Activated CD4-positive, alpha-beta T cell treated with anti-CD3 and anti-CD28 coated beads, Interleukin-2, amount 10 ng/mL, durations not matched to agents 7 days and 5 days (primary cell): Measurements from ENCODE around the gene MMP25. TPM values are rescaled to one million over a fixed set of nuclear protein-coding genes. Genes with fewer than 3 reads are reported as not detected.

Source experiments
- CTCF ChIA-PET: fragments of 350-600 bp; sonication (Branson Sonifier 250); formaldehyde crosslinking; loops from one replicate; lab custom pipeline; 2021; ENCODE audit warnings: antibody characterized with exemption; lab: Charles Lee
- POLR2A ChIA-PET: fragments of 350-600 bp; sonication (Branson Sonifier 250); formaldehyde crosslinking; loops from one replicate; lab custom pipeline; 2021; ENCODE audit warnings: antibody characterized with exemption; lab: Charles Lee
- DNase-seq: peaks from one replicate; pipeline ENCODE4 v3.0.0-alpha.2; 2020
- H3K27ac Mint-ChIP-seq: one replicate; pipeline ENCODE4 v1.8.0; 2021; ENCODE audit warnings: mild to moderate bottlenecking, moderate library complexity, mixed read lengths
- H3K27me3 Mint-ChIP-seq: one replicate; pipeline ENCODE4 v1.8.0; 2021; ENCODE audit warnings: mixed read lengths
- H3K36me3 Mint-ChIP-seq: one replicate; pipeline ENCODE4 v1.8.0; 2021; ENCODE audit warnings: low read depth, mixed read lengths
- H3K4me1 Mint-ChIP-seq: one replicate; pipeline ENCODE4 v1.8.0; 2021; ENCODE audit warnings: mixed read lengths
- H3K4me3 Mint-ChIP-seq: one replicate; pipeline ENCODE4 v1.8.0; 2021; ENCODE audit warnings: mild to moderate bottlenecking, moderate library complexity, mixed read lengths
- H3K9me3 Mint-ChIP-seq: one replicate; pipeline ENCODE4 v1.8.0; 2021; ENCODE audit warnings: mixed read lengths
- total RNA-seq, 2 experiments: library from RNA; stranded (reverse); gene quantifications; one replicate each; pipeline ENCODE4 v1.2.3, GENCODE V29; 2021

MMP25 gene, protein sequence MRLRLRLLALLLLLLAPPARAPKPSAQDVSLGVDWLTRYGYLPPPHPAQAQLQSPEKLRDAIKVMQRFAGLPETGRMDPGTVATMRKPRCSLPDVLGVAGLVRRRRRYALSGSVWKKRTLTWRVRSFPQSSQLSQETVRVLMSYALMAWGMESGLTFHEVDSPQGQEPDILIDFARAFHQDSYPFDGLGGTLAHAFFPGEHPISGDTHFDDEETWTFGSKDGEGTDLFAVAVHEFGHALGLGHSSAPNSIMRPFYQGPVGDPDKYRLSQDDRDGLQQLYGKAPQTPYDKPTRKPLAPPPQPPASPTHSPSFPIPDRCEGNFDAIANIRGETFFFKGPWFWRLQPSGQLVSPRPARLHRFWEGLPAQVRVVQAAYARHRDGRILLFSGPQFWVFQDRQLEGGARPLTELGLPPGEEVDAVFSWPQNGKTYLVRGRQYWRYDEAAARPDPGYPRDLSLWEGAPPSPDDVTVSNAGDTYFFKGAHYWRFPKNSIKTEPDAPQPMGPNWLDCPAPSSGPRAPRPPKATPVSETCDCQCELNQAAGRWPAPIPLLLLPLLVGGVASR
- total RNA-seq = 10 to 100 TPM; 18.1 to 19.8 TPM

- Mint-ChIP-seq H3K27me3 (peaks cover 47% of the 10 kb centered on the region), H3K36me3 (peaks cover 5% of the 10 kb centered on the region), H3K4me1 (peaks cover 38% of the 10 kb centered on the region), H3K9me3 (no peaks in the 10 kb centered on the region), H3K4me3 (peak within 1 kb of the TSS; percentile 76), H3K27ac (peak within 1 kb of the TSS; percentile 81)
- DNase-seq = no peak
- CTCF ChIA-PET = interaction anchor here (0.7 to 9.4 kb wide), 5 partner anchors 13 to 83 kb away, joined by 3 to 119 read pairs (median 3); no protein-coding TSS in a partner anchor
- POLR2A ChIA-PET = interaction anchor here (0.5 kb wide), 1 partner anchor 520 kb away, joined by 3 read pairs; no protein-coding TSS in a partner anchor
Observed at GRCh38 chr16:3045758-3046640, at the start of gene MMP25. Gene MMP25 (plus strand): TSS chr16:3046561. CDS start chr16:3046918, 357 bp downstream.

DNA sequence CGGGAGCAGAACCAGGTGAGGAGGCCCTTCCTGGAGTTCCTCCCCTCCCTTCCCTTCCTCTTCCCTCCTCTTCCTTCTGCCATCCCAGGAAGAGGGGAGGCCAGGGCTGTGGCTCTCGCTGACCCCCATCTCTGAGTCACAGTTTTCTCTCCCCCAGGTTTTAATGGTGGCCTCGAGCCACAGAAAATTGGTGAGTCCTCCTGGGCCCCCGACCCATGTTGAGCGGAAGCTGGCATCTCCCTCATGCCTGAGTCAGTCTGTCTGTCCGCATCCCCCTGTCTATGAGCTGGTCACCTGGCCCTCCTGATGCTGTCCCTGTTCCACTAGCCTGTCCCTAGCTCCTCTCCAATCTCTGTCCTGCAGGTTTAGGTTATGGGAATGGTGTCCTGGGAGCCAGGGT is 46.4 kb upstream of the MMP25 start:
- POLR2A ChIA-PET = no interaction called here
- no peak overlapping the region for H3K27ac Mint-ChIP-seq
- H3K4me3 Mint-ChIP-seq = no peak overlapping the region
- CTCF ChIA-PET = interaction anchor here (0.6 to 1.5 kb wide), 4 partner anchors 10 to 626 kb away, joined by 3 to 4 read pairs (median 3); a partner anchor contains a TSS
- no peaks in the 10 kb centered on the region for H3K9me3 Mint-ChIP-seq
- H3K27me3 Mint-ChIP-seq = peaks cover 5% of the 10 kb centered on the region
- peaks cover 8% of the 10 kb centered on the region for H3K4me1 Mint-ChIP-seq
- no peak for DNase-seq
- H3K36me3 Mint-ChIP-seq = no peaks in the 10 kb centered on the region

DNA sequence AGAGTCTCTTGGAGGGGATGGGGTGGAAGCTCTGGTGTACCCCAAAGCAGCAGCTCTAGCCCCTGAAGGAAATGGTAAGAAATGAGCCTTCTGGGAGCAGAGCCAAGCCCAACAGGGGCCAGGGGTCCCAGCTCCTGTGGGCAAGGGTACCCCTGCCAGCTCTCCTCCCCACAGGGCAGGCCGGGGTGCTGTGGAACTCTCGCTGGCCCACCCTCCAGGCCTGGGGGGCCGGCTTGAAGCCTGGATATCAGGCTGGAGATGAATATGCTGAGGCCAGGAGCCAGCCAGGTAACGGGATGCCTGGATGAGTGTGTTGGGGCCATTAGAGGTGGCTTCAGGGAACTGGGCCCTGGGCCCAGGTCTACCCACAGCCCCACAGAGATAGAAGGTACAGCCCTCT is 45.8 kb upstream of the MMP25 start:
- ChIA-PET POLR2A (interaction anchor here (0.6 kb wide), 1 partner anchor 24 kb away, joined by 3 read pairs; no protein-coding TSS in a partner anchor), CTCF (interaction anchor here (1.0 to 1.5 kb wide), 5 partner anchors 10 to 27 kb away, joined by 3 to 5 read pairs (median 3); a partner anchor contains a TSS)
- H3K4me3 Mint-ChIP-seq = no peak overlapping the region
- no peak overlapping the region for H3K27ac Mint-ChIP-seq
- H3K9me3 Mint-ChIP-seq = no peaks in the 10 kb centered on the region
- peaks cover 9% of the 10 kb centered on the region for H3K4me1 Mint-ChIP-seq
- peaks cover 6% of the 10 kb centered on the region for H3K27me3 Mint-ChIP-seq
- H3K36me3 Mint-ChIP-seq = no peaks in the 10 kb centered on the region
- no peak for DNase-seq

DNA sequence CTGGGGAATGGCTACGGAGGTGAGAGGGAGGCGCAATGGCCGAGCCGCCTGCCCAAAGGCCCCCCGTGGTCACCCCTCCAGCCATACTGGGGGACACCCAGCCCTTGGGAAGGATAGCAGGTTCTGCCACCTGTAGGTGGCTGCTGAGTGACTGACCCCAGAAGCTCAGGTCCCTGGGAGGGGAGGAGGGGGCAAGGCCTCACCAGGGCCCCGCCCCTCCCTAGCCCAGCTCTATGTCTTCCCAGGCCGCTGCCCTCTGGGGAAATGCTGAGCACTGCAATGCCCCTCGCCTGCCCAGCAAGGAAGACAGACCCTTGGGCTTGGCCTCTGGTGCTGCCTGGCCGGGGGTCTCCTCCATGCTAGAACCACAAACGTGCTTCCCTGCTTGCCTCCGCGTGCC is 45.0 kb upstream of the MMP25 start:
- Mint-ChIP-seq H3K4me3 (no peak overlapping the region), H3K36me3 (no peaks in the 10 kb centered on the region), H3K9me3 (no peaks in the 10 kb centered on the region), H3K4me1 (peaks cover 12% of the 10 kb centered on the region), H3K27me3 (peaks cover 10% of the 10 kb centered on the region), H3K27ac (no peak overlapping the region)
- POLR2A ChIA-PET = no interaction called here
- CTCF ChIA-PET = interaction anchor here (1.2 to 1.4 kb wide), 4 partner anchors 11 to 28 kb away, joined by 3 to 5 read pairs (median 3); no protein-coding TSS in a partner anchor
- DNase-seq = no peak

DNA sequence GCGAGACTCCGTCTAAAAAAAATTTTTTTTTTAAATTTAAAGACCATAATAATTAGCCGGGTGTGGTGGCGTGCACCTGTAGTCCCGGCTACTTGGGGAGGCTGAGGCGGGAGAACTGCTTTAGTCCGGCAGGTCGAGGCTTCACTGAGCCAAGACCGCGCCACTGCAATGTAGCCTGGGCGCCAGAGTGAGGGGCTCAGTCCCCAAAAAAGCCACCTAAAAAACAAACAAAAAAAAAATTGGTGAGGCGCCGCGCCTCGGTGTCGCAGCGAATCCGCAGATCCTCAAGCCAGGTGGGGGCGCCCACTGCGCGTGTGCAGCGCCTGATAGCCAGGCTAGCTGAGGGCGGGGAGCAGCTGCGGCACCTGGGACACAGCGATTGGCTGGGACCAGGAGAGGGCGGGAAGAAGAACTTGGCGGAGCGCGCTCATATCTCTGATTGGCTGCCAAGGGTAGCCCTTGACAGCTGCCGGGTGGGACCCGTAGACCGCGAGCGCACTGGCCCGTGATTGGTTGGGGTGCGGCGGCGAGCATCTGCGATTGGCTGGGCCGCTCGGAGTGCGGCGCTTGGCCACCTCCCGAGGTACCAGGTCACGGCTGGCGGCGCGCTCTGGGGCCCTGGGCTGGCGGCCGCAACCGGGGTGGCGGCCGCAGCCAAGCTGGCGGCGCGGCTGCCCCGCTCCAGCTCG is 42.6 kb upstream of the MMP25 start:
- CTCF ChIA-PET = interaction anchor here (0.6 to 2.1 kb wide), 17 partner anchors 9 to 720 kb away, joined by 3 to 8 read pairs (median 5); partner anchors contain the start of genes PKMYT1 and TNFRSF12A
- peak overlapping the region; percentile 66 for H3K4me3 Mint-ChIP-seq

DNA sequence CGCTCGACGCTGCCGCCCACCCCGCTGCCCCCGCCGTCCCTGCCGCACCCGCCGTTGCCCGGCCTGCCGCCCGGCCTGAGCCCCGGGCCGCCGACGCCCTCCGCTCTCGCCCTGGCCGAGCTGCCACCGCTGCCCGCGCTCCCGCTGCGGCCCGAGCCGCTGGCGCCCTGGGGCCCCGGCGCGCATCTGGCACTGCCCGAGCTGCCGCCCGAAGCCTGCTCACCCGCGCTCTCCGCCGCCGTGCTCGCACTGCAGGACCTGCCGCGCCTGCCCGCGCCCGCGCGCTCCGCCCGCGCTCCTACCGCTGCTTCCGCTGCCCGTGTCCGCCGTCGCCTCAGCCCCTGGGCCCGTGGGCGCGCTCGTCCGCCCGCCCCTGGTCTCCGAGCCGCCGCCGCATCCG is 42.0 kb upstream of the MMP25 start:
- no peak overlapping the region for H3K27ac Mint-ChIP-seq
- ChIA-PET POLR2A (no interaction called here), CTCF (interaction anchor here (0.6 to 2.2 kb wide), 19 partner anchors 10 to 719 kb away, joined by 3 to 8 read pairs (median 5); partner anchors contain the start of genes PKMYT1 and TNFRSF12A)
- peaks cover 21% of the 10 kb centered on the region for H3K27me3 Mint-ChIP-seq
- no peak overlapping the region for H3K4me3 Mint-ChIP-seq
- no peaks in the 10 kb centered on the region for H3K9me3 Mint-ChIP-seq
- H3K4me1 Mint-ChIP-seq = peaks cover 33% of the 10 kb centered on the region
- no peaks in the 10 kb centered on the region for H3K36me3 Mint-ChIP-seq
- DNase-seq = no peak

More for the DNA sequence above, 42.6 kb upstream of the MMP25 start:
- Mint-ChIP-seq H3K9me3 (no peaks in the 10 kb centered on the region), H3K4me1 (peaks cover 31% of the 10 kb centered on the region), H3K27ac (no peak overlapping the region), H3K36me3 (no peaks in the 10 kb centered on the region), H3K27me3 (peaks cover 23% of the 10 kb centered on the region)
- DNase-seq = peak; percentile 98
- POLR2A ChIA-PET = no interaction called here

DNA sequence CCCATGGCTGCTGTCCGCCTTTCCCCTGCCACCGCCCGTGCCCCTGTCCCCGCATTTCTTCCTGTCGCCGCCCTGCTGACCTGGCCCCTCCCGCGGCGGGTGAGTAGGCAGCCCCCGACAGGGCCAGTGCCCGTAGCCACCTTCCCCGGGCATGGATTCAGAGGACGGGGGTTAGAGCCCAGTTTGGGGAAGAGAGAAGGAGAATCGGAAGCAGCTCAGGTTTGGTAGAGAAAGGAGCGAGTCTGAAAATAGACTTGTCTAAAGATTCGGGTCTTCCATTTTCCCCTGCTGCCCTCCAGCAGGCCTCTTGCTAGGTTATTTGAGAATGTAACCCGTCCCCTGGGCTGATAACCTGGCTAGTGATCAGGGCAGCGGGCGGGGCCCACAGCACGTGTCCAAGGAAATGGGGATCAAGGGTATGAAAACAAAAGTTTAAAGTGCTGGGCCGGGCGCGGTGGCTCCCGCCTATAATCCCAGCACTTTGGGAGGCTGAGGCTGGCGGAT is 41.5 kb upstream of the MMP25 start:
- no peak for DNase-seq
- peaks cover 33% of the 10 kb centered on the region for H3K4me1 Mint-ChIP-seq
- H3K27me3 Mint-ChIP-seq = peaks cover 21% of the 10 kb centered on the region
- CTCF ChIA-PET = interaction anchor here (0.7 to 2.2 kb wide), 6 partner anchors 15 to 43 kb away, joined by 3 to 8 read pairs (median 6); partner anchors contain the start of gene TNFRSF12A
- no peak overlapping the region for H3K27ac Mint-ChIP-seq
- POLR2A ChIA-PET = no interaction called here
- peak overlapping the region; percentile 73 for H3K4me3 Mint-ChIP-seq
- no peaks in the 10 kb centered on the region for H3K36me3 Mint-ChIP-seq
- no peaks in the 10 kb centered on the region for H3K9me3 Mint-ChIP-seq

DNA sequence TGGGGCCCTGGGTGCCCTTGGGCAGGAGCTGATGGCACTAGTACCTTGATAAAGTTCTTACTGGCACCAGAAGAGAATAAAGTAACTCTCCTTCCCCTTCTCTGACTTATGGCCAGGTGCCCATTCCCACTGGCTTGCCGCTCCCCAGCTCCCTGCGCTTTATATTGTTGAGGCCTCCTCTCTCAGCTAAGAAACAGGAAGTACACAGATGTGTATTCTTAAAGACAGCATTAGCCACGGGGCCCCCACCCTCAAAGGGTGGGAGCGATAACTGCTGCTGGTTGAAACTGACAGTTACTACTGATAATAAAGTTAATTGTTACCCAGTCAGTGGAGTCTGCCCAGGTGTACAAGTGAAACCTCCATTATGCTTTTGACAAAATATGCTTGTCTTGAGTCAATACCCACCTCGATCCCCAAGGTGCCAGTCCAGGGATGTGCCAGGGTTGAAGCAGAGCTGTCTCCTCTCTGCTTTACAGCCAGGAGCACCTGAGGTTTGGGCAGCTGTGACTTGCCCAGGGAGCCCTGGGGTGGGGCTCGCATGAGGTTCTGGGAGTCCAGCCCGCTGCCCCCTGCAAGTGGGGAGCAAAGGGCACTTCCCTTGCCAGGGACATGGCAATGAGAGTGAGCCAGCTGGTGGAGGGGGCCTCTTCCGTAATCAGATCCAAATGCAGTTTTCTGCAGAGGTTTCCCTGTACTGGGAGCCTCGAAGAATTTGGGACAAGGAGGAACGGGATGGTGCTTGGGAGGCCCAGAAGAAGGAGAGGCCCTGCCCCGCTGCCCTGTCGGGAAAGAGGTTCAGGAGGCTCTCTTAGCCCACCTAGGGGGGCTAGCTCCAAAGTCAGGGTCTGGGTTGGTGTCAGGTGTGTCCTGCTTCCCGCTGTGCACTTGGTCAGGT is 39.1 kb upstream of the MMP25 start:
- H3K36me3 Mint-ChIP-seq = no peaks in the 10 kb centered on the region
- no peak overlapping the region for H3K4me3 Mint-ChIP-seq
- DNase-seq = no peak
- no peak overlapping the region for H3K27ac Mint-ChIP-seq
- ChIA-PET CTCF (interaction anchor here (0.9 to 2.6 kb wide), 4 partner anchors 13 to 51 kb away, joined by 3 to 15 read pairs (median 6); partner anchors contain the start of gene TNFRSF12A), POLR2A (interaction anchor here (0.7 kb wide), 1 partner anchor 26 kb away, joined by 3 read pairs; no protein-coding TSS in a partner anchor)
- no peaks in the 10 kb centered on the region for H3K9me3 Mint-ChIP-seq
- H3K27me3 Mint-ChIP-seq = peaks cover 25% of the 10 kb centered on the region
- peaks cover 33% of the 10 kb centered on the region for H3K4me1 Mint-ChIP-seq

GRCh38 chr16:3007957-3008689 is 38.2 kb upstream of the MMP25 start:
- CTCF ChIA-PET = interaction anchor here (0.7 to 2.6 kb wide), 4 partner anchors 12 to 50 kb away, joined by 3 to 15 read pairs (median 6); partner anchors contain the start of gene TNFRSF12A
- peak overlapping the region; percentile 20 for H3K4me3 Mint-ChIP-seq
- no peaks in the 10 kb centered on the region for H3K9me3 Mint-ChIP-seq
- POLR2A ChIA-PET = interaction anchor here (0.7 kb wide), 1 partner anchor 27 kb away, joined by 3 read pairs; no protein-coding TSS in a partner anchor
- H3K27ac Mint-ChIP-seq = no peak overlapping the region
- no peak for DNase-seq
- peaks cover 32% of the 10 kb centered on the region for H3K27me3 Mint-ChIP-seq
- peaks cover 32% of the 10 kb centered on the region for H3K4me1 Mint-ChIP-seq
- no peaks in the 10 kb centered on the region for H3K36me3 Mint-ChIP-seq

GRCh38 chr16:3008690-3009037 is 37.7 kb upstream of the MMP25 start:
- H3K4me3 Mint-ChIP-seq = no peak overlapping the region
- CTCF ChIA-PET = interaction anchor here (0.7 to 2.6 kb wide), 4 partner anchors 11 to 19 kb away, joined by 3 to 15 read pairs (median 8); partner anchors contain the start of gene TNFRSF12A
- no peaks in the 10 kb centered on the region for H3K36me3 Mint-ChIP-seq

More at GRCh38 chr16:3008690-3009037, 37.7 kb upstream of the MMP25 start:
- no peak for DNase-seq
- H3K27ac Mint-ChIP-seq = no peak overlapping the region
- peaks cover 32% of the 10 kb centered on the region for H3K27me3 Mint-ChIP-seq
- H3K9me3 Mint-ChIP-seq = no peaks in the 10 kb centered on the region
- peaks cover 31% of the 10 kb centered on the region for H3K4me1 Mint-ChIP-seq
- POLR2A ChIA-PET = no interaction called here
